GM21381 (cell line): Measurements from ENCODE around the gene TRERF1.

Experiments
- ATAC-seq: cut with Tn5 transposase; IDR thresholded peaks from one replicate; pipeline ENCODE4 v1.9.1; 2021; ENCODE audit warnings: mild to moderate bottlenecking, moderate library complexity; ENCODE audit not compliant: unreplicated experiment

TRERF1 gene

GRCh38 chr6:42287756-42288155 lies 164.0 kb downstream of the TRERF1 start:
- no peak for ATAC-seq

- ATAC-seq = no peak
Measured at GRCh38 chr6:42281570-42281969, 170.2 kb downstream of the TRERF1 start.

- no peak for ATAC-seq
Measured at GRCh38 chr6:42280966-42281533, 170.7 kb downstream of the TRERF1 start.

GRCh38 chr6:42279966-42280629 lies 171.6 kb downstream of the TRERF1 start:
- ATAC-seq = no peak

- no peak for ATAC-seq
Measured at GRCh38 chr6:42279144-42279781, 172.5 kb downstream of the TRERF1 start.

GRCh38 chr6:42278131-42278853 lies 173.4 kb downstream of the TRERF1 start:
- no peak for ATAC-seq

GRCh38 chr6:42276034-42276890 lies 175.5 kb downstream of the TRERF1 start:
- no peak for ATAC-seq

- ATAC-seq = no peak
Measured at GRCh38 chr6:42275376-42276033, 176.2 kb downstream of the TRERF1 start.

GRCh38 chr6:42274898-42275297 lies 176.8 kb downstream of the TRERF1 start:
- no peak for ATAC-seq

- ATAC-seq = no peak
Measured at GRCh38 chr6:42271834-42272805, 179.6 kb downstream of the TRERF1 start.

GRCh38 chr6:42269974-42270510 lies 181.7 kb downstream of the TRERF1 start:
- ATAC-seq = peak; percentile 32

GRCh38 chr6:42269553-42269952 lies 182.2 kb downstream of the TRERF1 start:
- peak; percentile 95 for ATAC-seq

GRCh38 chr6:42268835-42269204 lies 182.9 kb downstream of the TRERF1 start:
- no peak for ATAC-seq

- no peak for ATAC-seq
Measured at GRCh38 chr6:42268016-42268834, 183.5 kb downstream of the TRERF1 start.

GRCh38 chr6:42266538-42266937 lies 185.2 kb downstream of the TRERF1 start:
- no peak for ATAC-seq

GRCh38 chr6:42264852-42265390 lies 186.8 kb downstream of the TRERF1 start:
- ATAC-seq = no peak

GRCh38 chr6:42264162-42264851 lies 187.4 kb downstream of the TRERF1 start:
- ATAC-seq = no peak
